HG02885 (cell line): Measurements from ENCODE around the gene PPT2.

Experiments used
- ATAC-seq: cut with Tn5 transposase; IDR thresholded peaks from one replicate; pipeline ENCODE4 v1.9.1; 2021; ENCODE audit warnings: mild to moderate bottlenecking; ENCODE audit not compliant: unreplicated experiment, poor library complexity

The PPT2 gene

GRCh38 chr6:32153564-32154513, at the start of gene PPT2:
PPT2 (plus strand) TSS chr6:32154141; CDS start chr6:32154595, 454 bp downstream.
- ATAC-seq = peak; percentile 26

- ATAC-seq = no peak
Observed at GRCh38 chr6:32105433-32105832, 48.5 kb upstream of the PPT2 start.

- ATAC-seq = no peak
Observed at GRCh38 chr6:32107406-32107805, 46.5 kb upstream of the PPT2 start.

GRCh38 chr6:32108094-32108627, 45.8 kb upstream of the PPT2 start:
- no peak for ATAC-seq

- no peak for ATAC-seq
Observed at GRCh38 chr6:32108727-32109113, 45.2 kb upstream of the PPT2 start.

GRCh38 chr6:32109114-32109764, 44.7 kb upstream of the PPT2 start, which contains the start of gene TNXB:
TNXB (minus strand) TSS chr6:32109338; CDS start chr6:32098198, 11,140 bp downstream.
- no peak for ATAC-seq

- ATAC-seq = no peak
Observed at GRCh38 chr6:32109765-32110160, 44.2 kb upstream of the PPT2 start.

- no peak for ATAC-seq
Observed at GRCh38 chr6:32110632-32111031, 43.3 kb upstream of the PPT2 start.

- no peak for ATAC-seq
Observed at GRCh38 chr6:32111424-32112066, 42.4 kb upstream of the PPT2 start.

GRCh38 chr6:32112431-32112980, 41.4 kb upstream of the PPT2 start:
- ATAC-seq = no peak

GRCh38 chr6:32113386-32114352, 40.3 kb upstream of the PPT2 start:
- ATAC-seq = no peak

- no peak for ATAC-seq
Observed at GRCh38 chr6:32114796-32115195, 39.1 kb upstream of the PPT2 start.

GRCh38 chr6:32115623-32116022, 38.3 kb upstream of the PPT2 start:
- ATAC-seq = no peak

GRCh38 chr6:32116674-32117073, 37.3 kb upstream of the PPT2 start:
- ATAC-seq = no peak

- ATAC-seq = no peak
Observed at GRCh38 chr6:32117461-32117860, 36.5 kb upstream of the PPT2 start.

GRCh38 chr6:32118782-32119628, 34.9 kb upstream of the PPT2 start:
- peak; percentile 45 for ATAC-seq

GRCh38 chr6:32120573-32121059, 33.3 kb upstream of the PPT2 start:
- no peak for ATAC-seq

GRCh38 chr6:32123681-32124080, 30.3 kb upstream of the PPT2 start:
- ATAC-seq = no peak
